ENCODE results near the gene UTF1.
"Not testable (repeated sequence)": the region's sequence is repeated elsewhere in the genome, so short reads cannot be mapped to it uniquely, and the experiment has no call there.

UTF1 gene

GRCh38 chr10:133263674-133264073, 33.7 kb downstream of the UTF1 start:
- peaks cover 49% of the 10 kb centered on the region for H3K36me3 Mint-ChIP-seq (ENCODE audit: low read depth)
- H3K27ac Mint-ChIP-seq = no peak overlapping the region
- no peaks in the 10 kb centered on the region for H3K27me3 Mint-ChIP-seq
- DNase-seq = no peak
- no peaks in the 10 kb centered on the region for H3K9me3 Mint-ChIP-seq
- no peak overlapping the region for H3K4me3 Mint-ChIP-seq
- H3K4me1 Mint-ChIP-seq (ENCODE audit: low read depth) = peaks cover 62% of the 10 kb centered on the region

DNA sequence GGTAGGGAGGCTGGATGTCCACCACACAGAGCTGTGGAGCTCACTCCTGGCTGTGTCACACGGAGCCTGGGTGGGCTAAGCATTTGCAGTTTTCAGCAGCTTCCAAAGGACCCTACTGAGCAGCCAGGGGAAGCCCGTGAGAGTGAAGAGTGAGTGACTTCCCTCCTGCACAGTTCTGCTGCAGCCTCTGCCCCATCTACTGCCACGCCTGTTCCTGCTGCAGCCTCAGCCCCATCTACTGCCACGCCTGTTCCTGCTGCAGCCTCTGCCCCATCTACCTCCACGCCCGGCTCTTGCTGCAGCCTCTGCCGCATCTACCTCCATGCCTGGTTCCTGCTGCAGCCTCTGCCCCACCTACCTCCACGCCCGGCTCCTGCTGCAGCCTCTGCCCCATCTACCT, 34.4 kb downstream of the UTF1 start:
- H3K27me3 Mint-ChIP-seq = no peaks in the 10 kb centered on the region
- H3K4me1 Mint-ChIP-seq (ENCODE audit: low read depth) = peaks cover 56% of the 10 kb centered on the region
- peak; percentile 39 for DNase-seq
- H3K9me3 Mint-ChIP-seq = no peaks in the 10 kb centered on the region
- H3K36me3 Mint-ChIP-seq (ENCODE audit: low read depth) = peaks cover 54% of the 10 kb centered on the region
- no peak overlapping the region for H3K4me3 Mint-ChIP-seq
- H3K27ac Mint-ChIP-seq = no peak overlapping the region

GRCh38 chr10:133265052-133265451, 35.0 kb downstream of the UTF1 start:
- not testable (repeated sequence) for H3K4me3 Mint-ChIP-seq, H3K27ac Mint-ChIP-seq, H3K27me3 Mint-ChIP-seq, H3K9me3 Mint-ChIP-seq, DNase-seq
- Mint-ChIP-seq H3K36me3 (ENCODE audit: low read depth) (peaks cover 59% of the 10 kb centered on the region), H3K4me1 (ENCODE audit: low read depth) (peaks cover 50% of the 10 kb centered on the region)

DNA sequence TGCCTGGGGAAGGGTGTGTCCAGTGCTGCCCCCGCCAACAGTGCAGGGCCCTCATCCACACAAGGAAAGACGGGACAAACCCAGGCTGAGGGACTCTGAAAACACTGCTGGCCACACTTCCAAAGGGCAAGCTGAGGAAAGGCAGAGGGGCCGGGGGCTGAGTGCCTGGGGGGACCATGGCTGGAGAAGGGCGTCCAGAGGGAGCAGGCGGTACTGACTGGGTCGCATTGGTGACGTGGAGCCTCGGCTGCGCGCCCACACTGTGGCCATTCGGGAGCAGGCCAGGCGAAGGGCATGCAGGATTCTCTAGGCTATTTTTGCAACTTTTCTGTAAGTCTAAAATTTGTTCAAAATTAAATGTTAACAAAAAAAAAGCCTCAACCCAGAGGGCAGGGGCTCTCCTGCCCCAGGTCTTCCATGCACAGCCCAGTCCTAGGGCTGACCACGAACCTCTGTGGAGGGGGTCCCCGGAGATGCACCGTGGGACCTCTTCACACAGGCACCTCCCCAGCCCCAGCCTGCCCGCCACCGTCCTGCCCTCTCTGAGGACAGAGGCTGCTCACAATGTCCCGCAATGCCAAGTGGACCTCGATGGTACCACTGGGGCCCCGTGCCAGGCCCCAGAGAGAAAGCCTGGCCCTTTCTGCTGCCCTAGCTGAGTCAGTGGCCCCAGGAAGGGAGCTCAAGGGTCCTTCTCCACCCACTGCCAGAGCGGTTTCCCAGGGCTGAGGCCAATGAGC, 36.2 kb downstream of the UTF1 start:
- Mint-ChIP-seq H3K27me3 (no peaks in the 10 kb centered on the region), H3K4me3 (no peak overlapping the region), H3K9me3 (no peaks in the 10 kb centered on the region), H3K36me3 (ENCODE audit: low read depth) (peaks cover 69% of the 10 kb centered on the region), H3K4me1 (ENCODE audit: low read depth) (peaks cover 38% of the 10 kb centered on the region), H3K27ac (no peak overlapping the region)
- no peak for DNase-seq

GRCh38 chr10:133267293-133267692, 37.3 kb downstream of the UTF1 start:
- Mint-ChIP-seq H3K9me3 (no peaks in the 10 kb centered on the region), H3K27ac (no peak overlapping the region), H3K4me3 (no peak overlapping the region), H3K36me3 (ENCODE audit: low read depth) (peaks cover 78% of the 10 kb centered on the region), H3K4me1 (ENCODE audit: low read depth) (peaks cover 35% of the 10 kb centered on the region), H3K27me3 (no peaks in the 10 kb centered on the region)
- no peak for DNase-seq

DNA sequence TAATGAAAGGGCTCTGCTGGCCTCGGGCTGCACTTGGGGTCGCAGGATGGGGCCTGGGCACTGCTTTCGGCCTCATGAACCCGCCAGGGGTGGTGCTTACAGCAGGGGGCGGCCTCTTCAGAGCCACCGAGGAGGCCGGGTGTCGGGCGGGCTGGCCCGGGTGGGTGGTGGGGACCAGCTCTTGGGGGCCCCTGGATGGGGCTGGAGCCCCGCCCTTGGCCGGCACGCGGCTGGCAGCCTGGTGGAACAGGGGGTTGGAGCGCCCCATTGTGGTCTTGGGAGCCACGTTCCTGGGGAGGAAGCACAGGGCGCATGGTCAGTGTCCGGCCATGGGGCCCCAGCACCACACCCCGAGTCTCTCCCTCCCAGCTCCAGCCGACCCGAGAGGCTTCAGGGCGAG, 37.8 kb downstream of the UTF1 start:
- no peak overlapping the region for H3K4me3 Mint-ChIP-seq
- H3K9me3 Mint-ChIP-seq = no peaks in the 10 kb centered on the region
- no peak for DNase-seq
- H3K4me1 Mint-ChIP-seq (ENCODE audit: low read depth) = peaks cover 29% of the 10 kb centered on the region
- H3K27me3 Mint-ChIP-seq = no peaks in the 10 kb centered on the region
- H3K36me3 Mint-ChIP-seq (ENCODE audit: low read depth) = peaks cover 77% of the 10 kb centered on the region
- no peak overlapping the region for H3K27ac Mint-ChIP-seq

GRCh38 chr10:133268532-133268931, 38.5 kb downstream of the UTF1 start:
- Mint-ChIP-seq H3K4me3 (no peak overlapping the region), H3K9me3 (no peaks in the 10 kb centered on the region), H3K4me1 (ENCODE audit: low read depth) (peaks cover 23% of the 10 kb centered on the region), H3K36me3 (ENCODE audit: low read depth) (peaks cover 76% of the 10 kb centered on the region), H3K27ac (no peak overlapping the region), H3K27me3 (no peaks in the 10 kb centered on the region)
- no peak for DNase-seq

- no peak for DNase-seq
- H3K4me3 Mint-ChIP-seq = no peak overlapping the region
- H3K27me3 Mint-ChIP-seq = no peaks in the 10 kb centered on the region
- H3K9me3 Mint-ChIP-seq = no peaks in the 10 kb centered on the region
- H3K4me1 Mint-ChIP-seq (ENCODE audit: low read depth) = peaks cover 15% of the 10 kb centered on the region
- peaks cover 68% of the 10 kb centered on the region for H3K36me3 Mint-ChIP-seq (ENCODE audit: low read depth)
- H3K27ac Mint-ChIP-seq = no peak overlapping the region
Observed at GRCh38 chr10:133269367-133269766, 39.4 kb downstream of the UTF1 start.

DNA sequence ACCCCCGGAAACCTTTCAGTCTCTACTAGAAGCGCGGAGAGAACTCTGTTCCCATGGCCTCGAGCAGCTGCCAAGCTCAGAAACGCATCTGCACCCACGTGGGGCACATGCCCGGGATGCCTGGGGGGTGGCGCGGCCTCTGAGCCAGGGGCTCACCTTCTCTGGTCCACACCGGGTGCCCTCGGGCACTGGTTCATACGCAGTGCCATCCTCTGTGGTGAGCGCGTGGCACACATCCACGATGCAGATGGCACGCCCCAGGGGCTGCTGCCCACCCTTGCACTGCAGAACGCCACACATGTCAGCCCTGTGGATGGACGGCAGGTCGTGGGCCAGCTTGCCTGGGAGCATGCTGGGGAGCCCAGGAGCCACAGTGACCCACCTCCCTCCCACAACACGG, 40.2 kb downstream of the UTF1 start:
- H3K4me3 Mint-ChIP-seq = no peak overlapping the region
- no peaks in the 10 kb centered on the region for H3K9me3 Mint-ChIP-seq
- H3K27me3 Mint-ChIP-seq = no peaks in the 10 kb centered on the region
- H3K27ac Mint-ChIP-seq = no peak overlapping the region
- peaks cover 72% of the 10 kb centered on the region for H3K36me3 Mint-ChIP-seq (ENCODE audit: low read depth)
- DNase-seq = no peak
- H3K4me1 Mint-ChIP-seq (ENCODE audit: low read depth) = peaks cover 15% of the 10 kb centered on the region

DNA sequence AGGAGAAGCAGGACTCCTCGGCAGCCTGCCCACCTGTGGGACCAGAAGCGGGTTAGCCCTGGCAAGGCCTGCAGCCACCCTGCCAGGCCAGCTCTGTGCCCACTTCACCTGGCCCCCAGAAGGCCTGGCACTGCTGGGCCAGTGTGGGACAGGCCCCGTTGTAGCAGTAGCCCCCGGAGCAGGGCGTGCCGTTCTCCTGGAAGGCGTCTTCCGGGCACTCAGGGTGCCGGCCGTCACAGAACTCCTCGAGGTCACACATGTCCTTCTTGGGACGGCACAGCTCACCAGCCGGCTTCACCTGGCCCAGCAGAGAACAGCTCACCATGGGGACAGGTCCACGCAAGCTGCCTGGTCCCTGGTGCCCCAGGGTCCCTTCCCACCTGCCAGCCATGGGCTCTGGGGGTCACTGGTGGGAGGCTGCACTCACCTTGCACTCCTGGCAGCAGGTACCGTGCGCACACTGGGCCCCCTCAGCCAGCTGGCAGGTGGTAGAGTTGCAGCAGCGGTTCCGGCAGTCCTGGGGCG, 40.8 kb downstream of the UTF1 start:
- Mint-ChIP-seq H3K27ac (no peak overlapping the region), H3K36me3 (ENCODE audit: low read depth) (peaks cover 72% of the 10 kb centered on the region), H3K27me3 (no peaks in the 10 kb centered on the region)

DNA sequence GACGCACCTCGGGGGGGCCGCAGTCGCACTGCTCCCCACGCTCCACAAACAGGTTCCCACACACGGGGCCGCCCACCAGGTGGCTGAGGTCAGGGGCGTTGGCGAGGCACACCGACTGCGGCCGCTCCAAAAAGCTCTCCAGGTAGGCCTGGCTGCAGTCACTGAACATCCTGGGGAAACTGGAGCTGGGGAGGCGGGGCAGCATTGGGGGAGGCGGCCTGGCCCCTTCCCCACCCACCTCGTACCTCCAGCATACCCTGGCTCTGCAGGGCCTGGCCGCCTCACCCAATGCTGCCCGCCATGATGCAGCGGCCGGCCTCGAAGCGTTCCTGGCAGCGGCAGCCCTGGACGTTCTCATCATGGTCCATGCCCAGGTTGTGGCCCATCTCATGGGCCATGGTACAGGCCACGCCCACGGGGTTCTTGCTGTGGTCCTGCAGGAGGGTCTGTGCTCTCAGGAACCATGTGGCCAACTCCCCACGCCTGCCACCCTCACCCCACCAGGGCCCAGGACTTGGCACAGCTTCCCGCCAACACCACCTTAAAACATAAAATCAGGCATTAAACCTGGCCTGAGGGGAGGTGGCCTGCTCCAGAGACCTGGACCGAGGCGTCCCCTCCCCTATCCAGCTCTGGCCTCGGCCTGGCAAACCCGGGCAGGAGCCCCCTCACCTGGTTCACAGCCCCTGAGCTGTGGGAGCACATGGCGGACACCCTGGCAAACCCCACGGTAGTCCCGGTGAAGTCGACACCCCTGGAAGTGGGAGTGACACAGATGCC, 41.7 kb downstream of the UTF1 start:
- H3K27me3 Mint-ChIP-seq = no peaks in the 10 kb centered on the region
- DNase-seq = no peak
- H3K9me3 Mint-ChIP-seq = no peaks in the 10 kb centered on the region
- no peak overlapping the region for H3K27ac Mint-ChIP-seq
- H3K36me3 Mint-ChIP-seq (ENCODE audit: low read depth) = peaks cover 70% of the 10 kb centered on the region
- no peak overlapping the region for H3K4me3 Mint-ChIP-seq
- peaks cover 9% of the 10 kb centered on the region for H3K4me1 Mint-ChIP-seq (ENCODE audit: low read depth)

More for the DNA sequence above, 40.8 kb downstream of the UTF1 start:
- peaks cover 10% of the 10 kb centered on the region for H3K4me1 Mint-ChIP-seq (ENCODE audit: low read depth)
- H3K4me3 Mint-ChIP-seq = no peak overlapping the region
- H3K9me3 Mint-ChIP-seq = no peaks in the 10 kb centered on the region
- DNase-seq = no peak

DNA sequence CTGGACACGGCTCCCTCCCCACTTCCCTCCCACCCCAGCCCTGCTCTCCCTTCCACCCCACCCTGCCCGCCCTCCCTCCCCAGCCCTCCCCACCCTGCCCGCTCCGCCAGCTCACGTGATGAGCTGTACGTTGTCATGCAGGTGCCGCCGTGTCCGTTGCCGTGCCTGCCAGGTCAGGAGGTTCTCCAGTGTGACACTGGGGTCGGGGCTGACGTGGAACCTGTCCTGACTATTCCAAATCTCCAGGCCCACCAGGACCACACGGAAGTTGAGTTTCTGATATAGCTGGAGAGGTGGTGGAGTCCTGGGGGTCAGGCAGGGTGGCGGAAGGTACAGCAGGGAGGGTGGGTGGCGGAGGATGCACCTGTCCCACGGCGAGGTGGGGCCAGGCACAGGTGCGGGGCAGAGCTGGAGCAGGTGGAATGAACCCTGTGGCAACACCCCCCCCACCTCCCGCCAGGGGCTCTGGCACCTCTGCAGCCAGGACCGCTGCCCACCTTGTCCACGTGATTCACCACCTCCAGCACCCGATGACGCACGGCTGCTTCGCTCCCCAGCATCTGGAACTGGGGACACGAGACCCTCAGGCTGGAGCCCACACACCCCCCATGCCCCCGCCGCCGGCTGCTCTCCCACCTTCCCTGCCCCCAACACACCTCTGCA, 42.4 kb downstream of the UTF1 start:
- no peak overlapping the region for H3K4me3 Mint-ChIP-seq

GRCh38 chr10:133272964-133273420, 43.0 kb downstream of the UTF1 start:
- Mint-ChIP-seq H3K9me3 (no peaks in the 10 kb centered on the region), H3K4me3 (no peak overlapping the region), H3K27me3 (no peaks in the 10 kb centered on the region), H3K27ac (no peak overlapping the region), H3K4me1 (ENCODE audit: low read depth) (peaks cover 15% of the 10 kb centered on the region), H3K36me3 (ENCODE audit: low read depth) (peaks cover 62% of the 10 kb centered on the region)
- no peak for DNase-seq

More for the DNA sequence above, 42.4 kb downstream of the UTF1 start:
- no peaks in the 10 kb centered on the region for H3K9me3 Mint-ChIP-seq
- peaks cover 9% of the 10 kb centered on the region for H3K4me1 Mint-ChIP-seq (ENCODE audit: low read depth)
- H3K27me3 Mint-ChIP-seq = no peaks in the 10 kb centered on the region
- H3K36me3 Mint-ChIP-seq (ENCODE audit: low read depth) = peaks cover 64% of the 10 kb centered on the region
- no peak for DNase-seq
- no peak overlapping the region for H3K27ac Mint-ChIP-seq

DNA sequence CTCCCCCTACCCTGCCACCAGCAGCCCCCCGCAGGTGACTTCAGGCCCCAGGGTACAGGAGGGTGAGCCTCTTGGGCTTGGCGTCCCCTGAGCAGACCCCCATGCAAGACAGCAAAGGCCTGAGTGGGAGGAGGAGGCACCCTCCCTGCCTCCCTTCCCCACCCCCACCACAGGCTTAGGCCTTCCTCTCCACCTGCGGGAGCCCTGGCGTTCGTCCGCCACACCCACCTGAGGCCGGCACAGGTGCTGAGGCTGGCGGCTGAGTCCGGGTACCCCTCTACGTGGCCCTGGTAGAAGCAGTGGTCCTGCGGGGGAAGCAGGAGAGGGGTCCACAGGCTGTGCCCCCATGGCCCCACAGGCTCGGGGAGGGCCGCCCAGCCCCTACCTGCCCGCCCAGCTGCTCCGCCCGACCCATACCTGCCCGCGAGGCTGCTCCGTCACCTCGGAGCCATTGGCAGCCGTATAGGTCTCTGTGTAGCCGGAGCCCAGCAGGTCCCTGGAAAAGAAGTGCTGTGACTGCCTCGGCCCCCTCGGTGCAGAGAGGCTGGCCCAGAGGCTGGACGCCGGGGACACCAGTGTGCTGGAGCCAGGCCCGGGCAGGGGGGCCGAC, 43.6 kb downstream of the UTF1 start:
- Mint-ChIP-seq H3K36me3 (ENCODE audit: low read depth) (peaks cover 64% of the 10 kb centered on the region), H3K4me3 (no peak overlapping the region), H3K27ac (no peak overlapping the region), H3K9me3 (no peaks in the 10 kb centered on the region), H3K4me1 (ENCODE audit: low read depth) (peaks cover 21% of the 10 kb centered on the region), H3K27me3 (no peaks in the 10 kb centered on the region)
- no peak for DNase-seq

Data from activated T-cell treated with anti-CD3 and anti-CD28 coated beads, Interleukin-2, amount 50 U/mL, for 24 hours (primary cell).